ENCODE measurements around the gene PRSS53.

The PRSS53 gene

DNA sequence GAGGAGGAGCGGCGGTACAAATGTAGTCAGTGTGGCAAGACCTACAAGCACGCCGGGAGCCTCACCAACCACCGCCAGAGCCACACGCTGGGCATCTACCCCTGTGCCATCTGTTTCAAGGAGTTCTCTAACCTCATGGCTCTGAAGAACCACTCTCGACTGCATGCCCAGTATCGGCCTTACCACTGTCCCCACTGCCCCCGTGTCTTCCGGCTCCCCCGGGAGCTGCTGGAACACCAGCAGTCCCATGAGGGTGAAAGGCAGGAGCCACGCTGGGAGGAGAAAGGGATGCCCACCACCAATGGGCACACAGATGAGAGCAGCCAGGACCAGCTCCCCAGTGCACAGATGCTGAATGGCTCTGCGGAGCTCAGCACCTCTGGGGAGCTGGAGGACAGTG lies 11.7 kb downstream of the PRSS53 start:
- DNase-seq: no peak

DNA sequence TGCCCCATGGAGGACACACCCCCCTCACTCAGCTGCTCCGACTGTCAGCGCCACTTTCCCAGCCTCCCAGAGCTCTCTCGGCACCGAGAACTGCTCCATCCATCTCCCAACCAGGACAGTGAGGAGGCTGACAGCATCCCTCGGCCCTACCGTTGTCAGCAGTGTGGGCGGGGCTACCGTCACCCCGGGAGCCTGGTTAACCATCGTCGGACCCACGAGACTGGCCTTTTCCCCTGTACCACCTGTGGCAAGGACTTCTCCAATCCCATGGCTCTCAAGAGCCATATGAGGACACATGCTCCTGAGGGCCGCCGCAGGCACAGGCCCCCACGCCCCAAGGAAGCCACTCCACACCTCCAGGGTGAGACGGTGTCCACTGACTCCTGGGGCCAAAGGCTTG lies 12.4 kb downstream of the PRSS53 start:
- DNase-seq: no peak

DNA sequence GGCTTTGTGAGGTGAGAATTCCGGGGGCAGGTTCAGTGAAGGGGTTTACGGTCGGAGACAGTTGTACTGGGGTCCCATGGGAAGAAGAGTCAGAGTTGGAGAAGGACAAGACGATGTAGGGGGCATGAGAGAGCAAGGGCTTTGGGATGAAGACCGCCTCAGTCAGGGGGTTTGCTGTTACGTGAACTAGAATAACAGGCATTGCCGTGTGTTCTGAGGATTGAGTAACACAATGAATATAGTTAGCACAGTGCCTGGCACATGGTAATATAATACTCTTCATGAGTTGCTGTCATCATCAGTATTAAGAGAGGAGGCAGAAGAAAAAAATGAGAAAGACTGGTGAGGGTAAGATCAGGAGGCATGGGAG lies 13.9 kb downstream of the PRSS53 start:
- no peak for DNase-seq

- peak; percentile 97 for DNase-seq
Observed at GRCh38 chr16:31073970-31074813, 14.6 kb downstream of the PRSS53 start, which contains the start of the genes ZNF646 and ZNF668. Gene ZNF646 (plus strand): TSS chr16:31074422. CDS start chr16:31076325, 1,903 bp downstream. Gene ZNF668 (minus strand): TSS chr16:31074240. CDS start chr16:31064459, 9,781 bp downstream.

DNA sequence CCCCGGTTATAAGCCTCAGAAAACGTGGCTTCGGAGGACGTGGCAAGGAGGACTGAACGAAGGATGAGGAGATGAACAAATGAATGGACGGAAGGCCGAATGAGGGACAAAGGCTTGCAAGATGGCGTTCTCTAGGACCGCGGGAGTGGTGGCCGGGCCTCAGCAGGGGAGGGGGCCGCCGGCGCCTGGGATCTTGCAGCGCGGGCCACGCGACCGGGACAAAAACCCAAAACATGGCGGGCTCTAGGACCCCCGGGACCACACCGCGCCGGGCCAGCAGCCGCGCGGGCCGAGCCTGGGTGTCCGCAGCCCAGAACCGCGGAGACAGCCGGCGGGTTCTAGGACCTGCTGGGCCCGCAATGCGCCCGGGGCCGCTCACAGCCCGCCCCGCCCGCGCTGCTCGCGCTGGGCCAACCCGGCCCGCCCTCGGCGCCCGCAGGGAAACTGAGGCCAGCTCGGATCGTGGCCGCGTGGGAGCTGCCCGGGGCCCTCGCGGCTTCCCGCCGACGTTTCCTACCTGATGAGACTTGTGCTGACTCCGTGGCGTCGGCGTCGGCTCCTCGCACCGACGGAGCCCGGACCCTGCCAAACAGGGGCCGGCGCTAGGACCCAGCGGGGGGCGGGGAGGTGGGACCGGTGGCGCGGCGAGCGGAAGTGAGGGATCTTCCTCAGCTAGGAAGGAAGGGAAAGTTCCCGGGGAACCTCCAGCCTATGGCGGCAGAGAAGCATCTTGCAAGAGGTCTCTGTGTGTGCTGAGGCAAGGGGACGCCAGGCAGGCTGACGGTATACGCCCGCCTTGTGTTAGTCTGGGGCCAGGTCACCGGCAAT lies 15.4 kb downstream of the PRSS53 start:
- peak; percentile 96 for DNase-seq

DNA sequence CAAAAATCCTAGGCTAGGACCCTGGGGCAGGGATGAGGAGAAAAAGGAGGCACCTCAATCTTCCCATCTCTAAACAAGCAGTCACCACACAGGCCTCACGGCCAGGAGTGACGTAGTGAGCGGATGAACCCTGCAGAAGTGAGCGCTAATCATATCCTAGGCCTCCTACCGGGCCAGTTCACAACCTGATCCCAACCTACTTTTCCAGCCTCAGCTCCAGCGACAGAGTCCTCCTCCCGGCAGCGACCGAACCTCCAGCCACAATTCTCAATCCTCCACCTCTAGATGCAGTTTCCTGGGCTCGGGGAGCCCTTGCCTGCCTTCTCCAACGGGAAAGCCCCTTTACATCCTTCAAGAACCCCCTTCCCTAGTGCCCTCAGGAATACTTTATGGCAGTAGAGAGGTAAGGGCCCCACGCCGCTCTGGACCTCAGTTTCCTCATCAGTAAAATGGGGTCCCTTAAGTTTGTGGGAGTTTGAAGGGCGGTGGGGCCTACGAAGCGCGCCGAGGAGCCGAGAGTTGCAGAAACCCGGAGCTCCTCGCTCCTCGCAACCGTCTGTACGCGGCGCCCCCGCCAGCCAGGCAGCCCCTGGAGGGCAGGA lies 16.1 kb downstream of the PRSS53 start:
- no peak for DNase-seq

- no peak for DNase-seq
Observed at GRCh38 chr16:31071861-31072260, 16.9 kb downstream of the PRSS53 start.

DNA sequence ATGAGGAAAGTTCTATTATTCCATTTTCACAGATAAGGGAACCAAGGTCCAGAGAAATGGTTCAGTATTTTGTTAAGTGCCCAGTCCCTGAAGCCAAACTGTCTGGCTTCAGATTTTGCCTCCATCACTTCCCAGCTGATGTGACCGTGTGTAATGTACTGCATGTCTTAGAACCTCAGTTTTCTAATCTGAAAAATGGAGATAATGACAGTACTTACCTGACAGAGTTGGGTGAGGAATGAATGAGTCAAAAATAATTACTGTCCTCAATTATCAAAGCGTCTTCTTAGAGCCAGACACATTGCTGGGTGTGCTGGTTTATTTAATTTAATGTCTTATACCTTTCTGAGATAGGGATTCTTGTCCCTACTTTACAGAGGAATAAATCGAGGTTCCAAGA lies 21.4 kb downstream of the PRSS53 start:
- no peak for DNase-seq

DNA sequence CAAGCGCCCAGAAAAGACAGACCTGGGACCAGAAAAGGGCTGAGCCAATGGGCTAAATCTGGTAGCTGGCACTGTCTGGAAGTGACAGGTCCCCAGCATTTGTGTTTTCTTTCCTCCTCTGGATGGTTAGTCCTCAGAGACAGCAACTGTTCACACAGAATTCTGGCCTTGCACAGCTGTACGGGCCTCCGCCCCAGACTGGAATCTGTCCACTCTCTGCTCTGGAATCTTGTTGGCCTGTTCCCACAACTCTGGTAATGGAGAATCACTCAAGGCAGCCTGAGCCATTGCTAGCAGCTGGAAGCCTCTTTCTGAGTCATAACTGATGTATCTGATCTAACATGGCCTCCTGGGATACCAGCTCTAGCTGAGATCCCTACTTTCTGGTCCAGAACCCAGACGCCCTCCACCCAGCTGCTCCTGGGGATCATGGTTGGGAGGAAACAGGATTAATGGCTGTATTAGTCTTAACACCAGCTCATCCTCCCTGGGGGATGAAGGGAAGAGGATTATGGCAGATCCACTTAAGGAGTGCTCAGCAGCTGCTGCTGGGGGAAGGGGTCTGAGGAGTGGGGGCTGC lies 23.8 kb downstream of the PRSS53 start:
- peak; percentile 86 for DNase-seq

DNA sequence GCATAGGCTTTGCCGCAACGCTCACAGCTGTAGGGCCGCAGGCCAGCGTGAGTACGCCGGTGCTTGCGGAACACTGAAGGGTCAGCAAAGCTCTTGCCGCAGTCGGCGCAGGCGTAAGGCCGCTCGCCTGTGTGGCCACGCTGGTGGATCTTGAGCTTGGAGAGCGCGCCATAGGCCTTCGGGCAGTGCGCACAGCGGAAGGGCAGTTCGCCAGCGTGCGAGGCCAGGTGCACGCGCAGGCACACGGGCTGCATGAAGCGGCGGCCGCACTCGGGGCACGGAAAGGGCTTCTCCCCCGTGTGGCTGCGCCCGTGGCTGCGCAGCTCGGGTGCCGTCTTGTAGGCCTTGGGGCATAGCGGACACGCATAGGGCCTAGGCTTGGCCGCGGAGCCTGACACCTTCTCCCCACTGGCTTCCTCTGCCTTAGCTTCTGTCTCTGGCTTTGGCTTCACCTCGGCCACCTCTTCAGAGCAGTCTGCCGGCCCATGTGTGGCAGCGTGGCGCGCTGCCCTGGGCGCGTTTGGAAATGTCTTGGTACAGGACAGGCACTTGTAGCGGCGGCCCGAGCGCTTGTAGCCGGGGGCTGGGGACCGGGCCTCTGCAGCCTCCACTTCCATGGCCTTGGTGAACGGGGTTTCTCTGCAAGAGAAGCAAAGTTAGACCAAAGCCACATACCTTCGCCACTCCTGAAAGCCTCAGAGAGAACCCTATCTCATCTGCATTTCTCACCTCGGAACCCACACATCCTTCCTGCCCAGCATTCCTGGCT lies 24.7 kb downstream of the PRSS53 start:
- DNase-seq: no peak

- DNase-seq: no peak
Observed at GRCh38 chr16:31063495-31063842, 25.3 kb downstream of the PRSS53 start.

DNA sequence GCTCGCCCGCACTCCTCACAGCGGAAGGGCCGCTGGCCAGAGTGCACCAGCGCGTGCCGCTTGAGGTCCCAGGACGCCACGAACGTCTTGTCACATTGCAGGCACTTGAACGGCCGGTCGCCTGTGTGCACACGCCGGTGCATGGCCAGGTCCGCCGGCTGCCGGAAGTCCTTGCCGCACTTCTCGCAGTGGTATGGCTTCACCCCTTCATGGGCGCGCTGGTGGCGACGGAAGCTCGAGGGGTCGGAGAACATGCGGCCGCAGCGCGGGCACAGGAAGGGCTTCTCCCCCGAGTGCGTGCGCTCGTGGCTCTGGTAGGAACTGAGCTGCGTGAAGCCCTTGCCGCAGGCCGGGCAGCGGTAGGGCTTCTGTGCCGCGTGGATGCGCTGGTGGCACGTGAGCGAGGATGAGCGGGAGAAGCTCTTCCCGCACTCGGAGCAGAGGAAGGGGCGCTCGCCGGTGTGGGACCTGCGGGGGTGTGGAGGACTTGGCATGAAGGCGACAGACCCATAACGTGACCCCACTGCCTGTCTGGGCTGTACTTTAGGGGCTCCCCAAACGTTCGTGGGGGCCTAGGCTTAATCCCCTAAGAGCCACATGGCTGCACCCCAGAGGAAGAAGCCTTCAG lies 26.8 kb downstream of the PRSS53 start:
- DNase-seq: no peak

DNA sequence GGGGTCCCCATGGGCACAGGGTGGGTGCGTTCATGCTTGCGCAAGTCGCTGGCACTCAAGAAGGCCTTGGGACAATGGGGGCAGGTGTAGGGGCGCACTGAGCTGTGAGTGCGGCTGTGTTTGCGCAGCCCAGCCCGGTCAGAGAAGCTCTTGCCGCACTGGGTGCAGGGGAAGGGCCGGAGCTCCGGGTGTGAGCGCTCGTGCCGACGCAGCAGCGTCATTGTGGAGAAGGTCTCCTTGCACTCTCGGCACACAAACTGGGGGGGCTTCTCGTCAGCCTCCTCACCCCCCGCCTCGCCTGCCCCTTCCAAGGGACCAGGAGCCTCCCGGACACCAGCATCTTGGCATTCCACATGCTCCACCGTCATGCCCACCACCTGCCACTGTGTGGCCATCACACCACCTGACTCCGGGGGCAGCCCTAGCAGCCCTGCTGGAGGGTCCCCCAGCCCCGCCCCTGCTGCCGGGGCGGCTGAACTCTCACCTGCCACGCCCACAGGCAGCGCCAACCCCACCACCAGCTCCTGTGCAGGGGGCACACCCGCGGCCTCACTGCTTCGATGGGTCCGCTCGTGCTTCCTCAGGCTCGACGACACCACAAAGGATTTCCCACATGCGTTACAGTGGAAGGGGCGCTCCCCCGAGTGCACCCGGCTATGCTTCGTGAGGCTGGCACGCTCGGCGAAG lies 27.5 kb downstream of the PRSS53 start:
- no peak for DNase-seq

DNA sequence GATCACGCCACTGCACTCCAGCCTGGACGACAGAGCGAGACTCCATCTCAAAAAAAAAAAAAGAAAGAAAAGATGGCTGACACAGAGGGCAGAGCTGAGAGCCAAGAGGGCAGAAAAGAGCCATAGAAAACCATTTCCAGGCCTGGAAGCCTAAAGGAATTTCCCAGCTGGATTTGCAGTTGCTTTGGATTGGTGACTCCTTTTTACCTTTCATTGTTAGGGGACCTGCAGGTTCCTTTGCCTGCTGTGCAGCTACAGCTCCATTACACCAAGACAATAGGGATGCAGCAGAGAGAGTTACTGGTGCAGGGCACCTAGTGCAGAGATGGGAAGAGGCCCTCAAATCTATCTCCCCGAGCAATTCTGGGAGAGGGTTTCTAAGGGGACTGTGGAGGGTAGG lies 33.1 kb downstream of the PRSS53 start:
- DNase-seq: no peak

- no peak for DNase-seq
Observed at GRCh38 chr16:31052114-31052513, 36.6 kb downstream of the PRSS53 start.

- no peak for DNase-seq
Observed at GRCh38 chr16:31050280-31051030, 38.3 kb downstream of the PRSS53 start.

DNA sequence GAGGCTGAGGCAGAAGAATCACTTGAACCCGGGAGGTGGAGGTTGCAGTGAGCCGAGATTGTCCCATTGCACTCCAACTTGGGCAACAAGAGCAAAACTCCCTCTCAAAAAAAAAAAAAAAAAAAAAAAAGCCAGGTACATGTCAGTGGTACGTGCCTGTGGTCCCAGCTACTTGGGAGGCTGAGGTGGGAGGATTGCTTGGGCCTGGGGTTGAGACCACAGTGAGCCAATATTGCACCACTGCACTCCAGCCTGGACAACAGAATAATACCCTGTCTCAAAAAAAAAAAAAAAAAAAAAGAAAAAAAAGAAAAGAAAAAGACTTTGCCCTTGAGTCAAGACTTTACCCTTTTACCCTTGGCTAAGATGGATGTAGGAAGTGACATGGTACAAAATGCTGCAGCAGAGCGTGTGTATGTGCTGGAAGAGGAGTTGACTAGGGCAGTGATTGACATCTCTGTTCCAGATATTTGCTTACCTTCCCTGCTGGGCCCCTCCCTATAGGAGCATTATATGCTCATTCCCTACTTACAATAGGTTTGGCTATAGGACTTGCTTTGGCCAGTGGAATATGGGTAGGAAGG lies 44.8 kb downstream of the PRSS53 start:
- no peak for DNase-seq

GRCh38 chr16:31043352-31043751 lies 45.4 kb downstream of the PRSS53 start:
- DNase-seq: no peak

DNA sequence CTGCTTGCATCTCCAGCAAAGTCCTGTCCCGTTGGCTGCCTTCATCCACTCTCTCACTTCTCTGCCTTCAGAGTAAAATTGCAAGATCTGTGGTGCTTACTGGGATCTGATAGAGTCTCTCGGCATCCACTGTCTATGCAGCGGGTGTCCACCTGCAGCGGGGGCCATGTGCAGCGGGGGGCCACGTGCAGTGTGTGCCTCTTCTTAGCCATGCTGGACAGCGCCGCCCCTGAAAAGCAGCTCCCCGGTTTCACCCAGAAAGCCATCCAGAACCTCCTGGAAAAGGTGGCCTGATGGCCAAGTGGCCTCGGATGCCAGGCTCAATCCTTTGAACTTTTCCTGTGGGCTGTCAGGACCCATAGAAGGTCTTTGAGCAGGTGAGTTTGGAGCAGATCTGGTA lies 45.9 kb downstream of the PRSS53 start:
- no peak for DNase-seq

DNA sequence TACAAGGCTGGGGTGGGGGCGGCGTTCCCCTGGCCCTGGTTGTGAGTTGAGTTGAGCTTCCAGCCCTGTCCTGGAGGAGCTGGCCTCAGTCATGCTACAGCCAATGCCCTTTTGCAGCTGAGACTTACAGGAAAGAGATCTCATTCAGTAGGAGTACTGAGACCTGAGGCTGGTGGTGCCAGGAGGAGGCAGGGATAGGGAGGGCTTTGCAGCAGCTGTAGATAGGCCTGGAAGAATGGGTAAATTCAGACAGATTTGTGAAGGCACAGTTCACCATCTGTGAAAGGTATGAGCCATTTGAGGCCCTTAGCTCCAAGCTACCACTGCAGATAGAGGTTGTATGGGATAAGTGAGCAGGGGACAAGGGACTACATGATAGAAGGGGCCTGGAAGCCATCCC lies 49.8 kb downstream of the PRSS53 start:
- no peak for DNase-seq
